GM18511 (cell line): ENCODE results near the gene SYCP3.
"Not testable (repeated sequence)": the region's sequence is repeated elsewhere in the genome, so short reads cannot be mapped to it uniquely, and the experiment has no call there.

ENCODE experiments used
- ATAC-seq: cut with Tn5 transposase; IDR thresholded peaks from one replicate; pipeline ENCODE4 v1.9.1; 2021; ENCODE audit warnings: mild to moderate bottlenecking, moderate library complexity; ENCODE audit not compliant: unreplicated experiment

Gene SYCP3

DNA sequence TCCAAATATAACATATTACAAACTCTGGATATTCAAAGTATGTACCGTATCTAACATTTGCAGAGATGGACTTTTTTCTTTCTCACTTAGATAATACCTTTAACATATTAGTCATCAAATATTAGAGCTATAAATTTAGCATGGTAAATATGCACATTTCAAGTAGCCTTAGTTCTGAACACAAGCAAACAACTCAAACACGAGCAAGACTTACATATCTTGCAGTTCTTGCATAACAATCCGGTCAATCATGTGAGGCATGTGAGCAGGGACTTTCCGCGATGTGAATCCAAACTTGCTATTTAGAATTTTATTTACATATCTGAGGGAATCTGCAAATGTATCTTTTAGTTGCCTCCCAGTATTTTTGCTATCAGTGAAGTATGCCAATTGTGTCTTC, 22.1 kb upstream of the SYCP3 start:
- no peak for ATAC-seq

DNA sequence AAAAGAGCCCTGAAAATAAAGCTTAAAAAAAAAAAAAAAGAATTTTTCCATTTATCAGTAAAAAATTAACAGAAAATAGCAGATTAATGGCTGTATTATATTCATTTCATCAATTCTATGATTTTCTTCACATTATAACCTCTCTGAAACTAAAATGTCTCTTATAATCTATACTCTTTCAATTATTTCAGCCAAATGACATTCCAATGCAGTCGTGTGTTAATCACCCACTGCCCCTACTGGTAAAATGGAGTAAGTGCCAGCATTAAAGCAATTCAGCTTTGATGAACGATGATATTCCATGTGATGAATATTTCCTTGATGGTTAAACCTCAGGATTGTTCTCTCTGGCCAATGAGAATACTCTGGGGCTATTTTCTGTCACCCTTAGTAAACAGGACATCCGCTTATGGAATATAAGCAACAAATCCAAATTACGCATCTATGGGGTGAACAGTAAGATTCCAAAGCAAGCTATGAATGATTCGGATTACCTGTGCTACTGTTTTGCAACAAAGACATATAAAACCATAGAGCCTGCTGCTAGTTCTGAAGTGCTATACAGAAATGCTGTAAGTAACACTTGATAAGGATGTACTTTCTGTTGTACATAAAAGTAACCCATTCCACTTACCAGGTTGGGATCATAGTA, 20.3 kb upstream of the SYCP3 start:
- no peak for ATAC-seq

DNA sequence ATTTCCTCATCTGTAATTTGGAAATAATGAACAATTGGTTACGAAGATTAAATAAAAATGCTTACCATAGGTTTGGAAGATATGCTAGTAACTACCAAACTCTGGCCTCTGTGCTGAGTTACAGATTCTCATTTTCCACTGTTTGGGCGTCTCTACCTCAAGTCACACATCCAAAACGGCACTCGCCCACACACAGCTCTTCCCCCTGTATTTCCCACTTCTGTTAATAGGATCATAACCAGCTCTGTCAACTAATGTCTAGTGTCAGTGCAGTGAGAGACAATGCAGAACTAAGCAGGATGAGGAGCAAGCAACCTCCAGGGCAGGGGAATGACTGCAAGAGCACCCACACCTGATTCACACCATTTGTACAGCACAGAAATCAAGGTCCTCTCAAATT, 10.9 kb upstream of the SYCP3 start:
- no peak for ATAC-seq

- ATAC-seq: no peak
These were observed 10.4 kb upstream of the SYCP3 start for GRCh38 chr12:101749657-101750056.

DNA sequence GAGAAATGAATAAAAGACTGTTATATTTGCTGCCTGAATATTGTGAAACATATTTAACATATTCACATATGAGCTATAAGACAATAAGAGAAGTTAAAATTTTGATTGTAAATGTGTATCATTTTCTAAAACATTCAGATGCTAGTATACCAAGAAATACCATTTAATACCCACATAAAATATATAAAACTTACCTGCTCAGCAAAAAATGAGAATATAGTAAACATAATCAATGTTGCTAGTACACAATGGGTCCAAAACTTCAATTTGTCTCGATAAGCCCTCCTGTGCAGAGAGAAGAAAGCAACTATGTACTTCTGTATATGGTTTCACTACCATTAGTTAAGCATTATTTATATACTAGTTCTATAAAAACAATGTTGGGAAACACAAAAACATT, 9.6 kb upstream of the SYCP3 start:
- no peak for ATAC-seq

- no peak for ATAC-seq
These were observed 8.4 kb upstream of the SYCP3 start for GRCh38 chr12:101747697-101748096.

DNA sequence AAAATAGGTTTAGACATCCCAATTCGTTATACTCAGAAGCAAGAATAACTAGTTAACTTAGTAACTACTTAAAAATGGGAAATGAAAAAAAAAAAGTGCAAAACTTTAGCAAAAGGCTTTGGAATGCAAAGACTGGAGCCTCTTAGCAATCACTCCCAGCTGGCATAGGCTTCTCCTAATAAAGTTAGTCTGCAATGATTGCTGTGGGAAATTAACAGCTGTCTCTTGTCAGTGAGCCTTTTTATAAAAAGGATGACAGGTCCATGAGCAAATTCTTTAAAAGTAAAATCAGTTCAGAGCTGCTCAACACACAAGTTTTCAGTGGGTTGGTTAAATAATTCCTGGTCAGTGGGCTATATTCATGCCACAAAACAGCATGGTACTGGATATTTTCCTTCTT, 7.4 kb upstream of the SYCP3 start:
- no peak for ATAC-seq

DNA sequence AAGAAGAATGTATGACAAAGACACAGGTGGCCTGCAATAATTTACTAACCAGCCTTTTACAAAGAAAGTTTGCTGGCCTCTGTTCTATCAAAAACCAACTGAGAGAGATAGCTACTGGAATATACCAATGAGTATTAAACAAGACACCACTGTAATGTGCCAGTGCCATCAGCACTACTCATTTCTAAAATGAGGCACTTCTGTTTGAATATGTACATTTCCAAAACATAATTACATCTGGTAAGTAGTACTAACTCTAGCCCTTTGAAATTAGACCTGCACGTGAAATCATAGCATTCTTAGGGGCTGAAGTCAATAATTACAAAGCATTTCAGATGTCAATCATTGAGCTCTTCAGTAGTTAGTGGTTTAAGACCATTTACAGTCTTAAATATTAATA, 6.9 kb upstream of the SYCP3 start:
- ATAC-seq: no peak

GRCh38 chr12:101745481-101745880, 6.2 kb upstream of the SYCP3 start:
- no peak for ATAC-seq

DNA sequence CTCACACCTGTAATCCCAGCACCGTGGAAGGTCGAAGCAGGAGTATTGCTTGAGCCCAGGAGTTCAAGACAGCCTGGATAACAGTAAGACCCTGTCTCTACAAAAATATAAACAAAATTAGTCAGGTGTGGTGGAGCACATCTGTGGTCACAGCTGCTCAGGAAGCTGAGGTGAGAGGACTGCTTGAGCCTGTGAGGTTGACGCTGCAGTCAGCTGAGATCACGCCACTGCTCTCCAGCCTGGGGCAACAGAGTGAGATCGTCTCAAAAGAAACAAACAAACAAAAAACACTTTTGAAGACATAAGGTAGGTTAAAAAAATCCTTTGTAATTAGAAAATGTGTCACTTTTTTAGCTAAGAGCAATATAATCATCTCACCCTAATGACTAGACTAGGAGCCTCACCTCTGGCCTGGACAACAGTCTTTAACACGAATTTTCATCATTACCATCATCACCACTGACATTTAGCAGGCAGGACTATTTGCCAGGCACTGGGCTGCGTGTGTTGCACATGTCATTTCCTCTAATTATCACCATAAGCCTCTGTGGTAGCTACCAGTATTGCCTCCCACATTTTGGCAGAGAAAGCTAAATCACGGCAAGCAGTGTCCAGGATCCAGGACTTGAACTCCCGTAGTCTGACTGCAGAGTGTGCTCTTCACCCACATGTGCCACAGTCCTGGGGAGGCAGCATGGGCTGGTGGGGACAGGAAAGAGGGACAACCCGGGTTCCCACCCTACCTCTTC, 4.6 kb upstream of the SYCP3 start:
- peak; percentile 99 for ATAC-seq

DNA sequence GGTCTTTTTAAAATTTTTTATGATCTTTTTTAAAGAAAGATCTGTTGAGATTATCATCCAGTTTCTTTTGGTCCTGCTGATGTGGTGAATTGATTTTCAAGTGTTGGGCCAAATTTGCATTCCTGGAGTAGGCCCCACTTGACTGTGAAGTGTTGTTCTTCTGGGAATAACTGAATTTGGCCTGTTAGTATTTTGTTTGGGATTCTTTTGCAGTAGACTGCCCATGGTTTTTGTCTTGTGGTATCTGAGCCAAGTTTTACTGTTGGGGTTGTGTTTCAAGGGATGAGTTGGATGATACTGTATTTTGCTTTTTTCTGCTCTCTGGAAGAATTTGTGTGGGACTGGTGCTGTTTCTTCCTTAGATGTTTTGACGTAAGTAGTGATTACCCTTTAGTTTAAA, 4.0 kb upstream of the SYCP3 start:
- ATAC-seq: peak; percentile 2

GRCh38 chr12:101740980-101741379, 1.7 kb upstream of the SYCP3 start:
- no peak for ATAC-seq

DNA sequence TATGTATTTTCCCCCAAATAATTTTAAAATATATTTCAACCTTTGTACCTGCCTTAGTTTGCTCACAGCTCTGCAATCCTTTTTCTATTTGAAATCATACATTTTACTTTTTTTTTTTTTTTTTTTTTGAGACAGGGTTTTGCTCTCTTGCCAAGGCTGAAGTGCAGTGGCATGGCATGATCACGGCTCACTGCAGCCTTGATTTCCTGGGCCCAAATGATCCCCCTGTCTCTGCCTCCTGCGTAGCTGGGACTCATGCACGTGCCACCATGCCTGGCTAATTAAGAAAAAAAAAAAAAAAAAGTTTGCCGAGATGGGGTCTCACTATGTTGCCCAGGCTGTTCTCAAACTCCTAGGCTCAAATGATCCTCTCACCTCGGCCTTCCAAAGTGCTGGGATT, 1.3 kb upstream of the SYCP3 start:
- no peak for ATAC-seq

- no peak for ATAC-seq
These were observed 1.8 kb downstream of the SYCP3 start for GRCh38 chr12:101737476-101737875.

DNA sequence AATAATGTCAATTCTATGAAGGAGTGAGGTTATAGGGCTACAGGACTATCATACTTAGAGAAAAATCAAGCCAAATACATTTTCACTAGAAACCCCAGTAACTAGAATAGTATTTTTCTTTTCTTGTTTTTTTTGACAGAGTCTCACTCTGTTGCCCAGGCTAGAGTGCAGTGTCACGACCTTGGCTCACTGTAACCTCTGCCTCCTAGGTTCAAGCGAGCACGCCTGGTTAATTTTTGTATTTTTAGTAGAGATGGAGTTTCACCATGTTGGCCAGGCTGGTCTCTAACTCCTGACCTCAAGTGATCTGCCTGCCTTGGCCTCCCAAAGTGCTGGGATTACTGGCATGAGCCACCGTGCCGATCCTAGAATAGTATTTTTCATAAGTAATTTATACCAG, 4.8 kb downstream of the SYCP3 start:
- not testable (repeated sequence) for ATAC-seq

DNA sequence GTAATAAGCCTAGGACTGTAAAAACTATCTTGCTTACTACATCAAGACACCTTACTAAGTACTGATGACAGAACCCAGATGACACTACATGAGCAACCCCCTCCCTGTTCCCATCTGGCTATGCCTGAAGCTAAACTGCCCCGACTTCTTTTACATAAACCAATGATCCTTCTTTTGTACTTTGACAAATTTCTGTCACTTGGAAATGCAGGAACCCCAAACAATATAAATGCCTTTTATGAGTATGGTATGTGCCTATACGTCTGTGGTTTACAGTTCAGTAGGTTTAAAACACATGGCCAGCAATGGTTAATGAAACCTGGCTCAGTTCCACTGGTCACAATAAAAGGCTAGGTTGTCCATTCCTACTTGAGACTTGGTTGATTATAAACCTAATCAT, 6.1 kb downstream of the SYCP3 start:
- peak; percentile 54 for ATAC-seq

DNA sequence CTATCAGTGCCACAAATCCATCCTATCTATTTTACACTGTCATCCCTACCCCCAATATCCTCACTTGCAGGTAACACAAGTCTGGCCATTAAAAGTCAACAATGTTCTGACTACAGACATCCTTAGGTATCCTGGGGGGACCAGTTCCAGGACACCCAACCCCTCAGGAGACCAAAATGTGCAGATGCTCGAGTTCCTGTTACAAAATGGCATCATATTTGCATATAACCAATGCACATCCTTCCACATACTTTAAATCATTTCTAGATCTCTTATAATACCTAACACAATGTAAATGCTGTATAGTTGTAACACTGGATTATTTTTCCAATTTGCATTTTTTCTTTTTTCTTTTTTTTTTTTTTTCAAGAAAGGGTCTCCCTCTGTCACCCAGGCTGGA, 6.9 kb downstream of the SYCP3 start:
- no peak for ATAC-seq

GRCh38 chr12:101729842-101730241, 9.4 kb downstream of the SYCP3 start:
- no peak for ATAC-seq

GRCh38 chr12:101727098-101727497, 12.2 kb downstream of the SYCP3 start:
- ATAC-seq: no peak

DNA sequence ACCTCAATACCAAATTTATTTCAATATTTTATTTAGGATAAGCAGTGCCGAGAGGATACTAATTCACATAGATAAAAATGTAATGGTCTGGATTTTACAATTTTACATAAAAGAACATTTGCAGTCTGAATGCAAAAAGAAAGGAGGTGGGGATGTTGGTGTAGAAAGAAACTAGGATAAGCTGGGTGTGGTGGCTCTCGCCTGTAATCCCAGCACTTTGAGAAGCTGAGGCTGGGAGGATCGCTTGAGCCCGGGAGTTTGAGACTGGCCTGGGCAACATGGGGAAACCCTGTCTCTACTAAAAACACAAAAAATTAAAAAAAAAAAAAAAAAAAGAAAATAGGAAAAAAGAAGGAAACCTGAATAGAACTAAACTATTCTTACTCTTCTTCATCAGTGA, 16.9 kb downstream of the SYCP3 start:
- no peak for ATAC-seq

- ATAC-seq: no peak
These were observed 19.1 kb downstream of the SYCP3 start for GRCh38 chr12:101720118-101720517.

- ATAC-seq: no peak
These were observed 19.7 kb downstream of the SYCP3 start for GRCh38 chr12:101719566-101719965.
